SU-DHL-6 (cell line): ENCODE results near the gene TMED1.

Source experiments
- H2AFZ ChIP-seq: fragments of 200-600 bp; sonication (generic); 2 replicates; pipeline ENCODE4 v1.6.1; 2014; ENCODE audit warnings: low read depth, mild to moderate bottlenecking, moderate library complexity, mixed read lengths, antibody characterized with exemption, low read length; ENCODE audit not compliant: severe bottlenecking
- H3F3A ChIP-seq: fragments of 200-600 bp; shearing (Covaris generic); 2 replicates; pipeline ENCODE4 v1.6.0; 2016; ENCODE audit warnings: antibody characterized with exemption, mild to moderate bottlenecking; ENCODE audit not compliant: insufficient read depth
- H3K27ac ChIP-seq: fragments of 200-600 bp; sonication (generic); 2 replicates; pipeline ENCODE4 v1.5.1; 2016; ENCODE audit warnings: low read depth, mild to moderate bottlenecking, low read length, moderate library complexity, mixed read lengths
- H3K27me3 ChIP-seq: fragments of 200-600 bp; sonication (generic), shearing (Covaris generic); 2 replicates; pipeline ENCODE4 v1.6.0; 2014; ENCODE audit warnings: mild to moderate bottlenecking, low read length
- H3K36me3 ChIP-seq: fragments of 200-600 bp; sonication (generic); 2 replicates; pipeline ENCODE4 v1.6.1; 2014; ENCODE audit warnings: mild to moderate bottlenecking, low read length, mixed read lengths
- H3K4me2 ChIP-seq: fragments of 300-600, 200-600 bp; shearing (Covaris generic), sonication (generic); 2 replicates; pipeline ENCODE4 v1.6.0; 2014; ENCODE audit warnings: low read length, low read depth, mild to moderate bottlenecking; ENCODE audit not compliant: poor library complexity, severe bottlenecking
- H3K4me3 ChIP-seq: fragments of 200-600 bp; sonication (generic); 2 replicates; pipeline ENCODE4 v1.5.1; 2014; ENCODE audit warnings: antibody characterized with exemption, low read length, mild to moderate bottlenecking, mixed read lengths; ENCODE audit not compliant: insufficient read depth, poor library complexity, severe bottlenecking
- H3K79me2 ChIP-seq: fragments of 200-600 bp; sonication (generic); 2 replicates; pipeline ENCODE4 v1.6.1; 2014; ENCODE audit warnings: mild to moderate bottlenecking, low read length, moderate library complexity; ENCODE audit not compliant: insufficient read depth
- H3K9ac ChIP-seq: fragments of 200-600 bp; sonication (generic); 2 replicates; pipeline ENCODE4 v1.7.0; 2014; ENCODE audit warnings: mild to moderate bottlenecking, low read length
- H3K9me2 ChIP-seq: fragments of 200-600 bp; sonication (generic); replicated peaks from 2 replicates; pipeline ENCODE4 v1.6.1; 2014; ENCODE audit warnings: low read length; ENCODE audit not compliant: insufficient read depth
- H3K9me3 ChIP-seq: fragments of 200-600 bp; sonication (generic); 2 replicates; pipeline ENCODE4 v1.6.1; 2014; ENCODE audit warnings: low read length, mixed read lengths; ENCODE audit not compliant: insufficient read depth
- H4K20me1 ChIP-seq: fragments of 200-600 bp; sonication (generic); 2 replicates; pipeline ENCODE4 v1.6.1; 2014; ENCODE audit warnings: low read depth, mild to moderate bottlenecking, antibody characterized with exemption, low read length, moderate library complexity, mixed read lengths
- EZH2phosphoT487 ChIP-seq: fragments of 200-600 bp; sonication (generic), shearing (Covaris generic); conservative IDR thresholded peaks from 2 replicates; pipeline ENCODE4 v1.6.1; 2018; ENCODE audit warnings: mild to moderate bottlenecking, antibody characterized with exemption, low read length, moderate library complexity, mixed read lengths
- TF ChIP-seq, protein P1 (sequence below): fragments of 200-600 bp; sonication (generic); IDR thresholded peaks from one replicate; pipeline ENCODE4 v1.5.1; 2017; ENCODE audit warnings: antibody characterized with exemption, mild to moderate bottlenecking, low read length, moderate library complexity; ENCODE audit not compliant: insufficient read depth, poor library complexity, severe bottlenecking

The TMED1 gene

DNA sequence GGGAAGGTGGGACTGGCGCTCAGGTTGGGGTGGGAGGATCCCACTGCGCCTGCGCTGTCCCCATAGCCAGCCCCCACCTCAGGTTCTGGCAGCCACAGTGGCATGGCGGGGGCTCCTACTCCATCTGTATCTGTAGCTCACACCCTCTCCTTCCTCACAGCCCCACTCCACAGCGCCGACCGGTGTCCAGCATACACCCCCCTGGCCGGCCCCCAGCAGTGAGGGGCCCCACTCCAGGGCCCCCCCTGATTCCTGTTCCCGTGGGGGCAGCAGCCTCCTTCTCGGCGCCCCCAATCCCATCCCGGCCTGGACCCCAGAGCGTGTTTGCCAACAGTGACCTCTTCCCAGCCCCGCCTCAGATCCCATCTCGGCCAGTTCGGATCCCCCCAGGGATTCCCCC is 6.0 kb downstream of the TMED1 start:
- Histone ChIP-seq H3K9me2 (no peaks in the 10 kb centered on the region), H2AFZ (no peak overlapping the region), H3K79me2 (no peaks in the 10 kb centered on the region), H3K9ac (no peak overlapping the region), H3K9me3 (no peaks in the 10 kb centered on the region), H4K20me1 (no peaks in the 10 kb centered on the region), H3K4me3 (no peak overlapping the region), H3K27ac (no peak overlapping the region), H3K36me3 (no peaks in the 10 kb centered on the region; the same call in 1 of the 2 replicates), H3K27me3 (no peaks in the 10 kb centered on the region), H3K4me2 (no peak overlapping the region), H3F3A (peaks cover 12% of the 10 kb centered on the region; the same call in 1 of the 2 replicates)
- TF ChIP-seq EZH2phosphoT487, result no peak
- TF ChIP-seq, protein P1, sequence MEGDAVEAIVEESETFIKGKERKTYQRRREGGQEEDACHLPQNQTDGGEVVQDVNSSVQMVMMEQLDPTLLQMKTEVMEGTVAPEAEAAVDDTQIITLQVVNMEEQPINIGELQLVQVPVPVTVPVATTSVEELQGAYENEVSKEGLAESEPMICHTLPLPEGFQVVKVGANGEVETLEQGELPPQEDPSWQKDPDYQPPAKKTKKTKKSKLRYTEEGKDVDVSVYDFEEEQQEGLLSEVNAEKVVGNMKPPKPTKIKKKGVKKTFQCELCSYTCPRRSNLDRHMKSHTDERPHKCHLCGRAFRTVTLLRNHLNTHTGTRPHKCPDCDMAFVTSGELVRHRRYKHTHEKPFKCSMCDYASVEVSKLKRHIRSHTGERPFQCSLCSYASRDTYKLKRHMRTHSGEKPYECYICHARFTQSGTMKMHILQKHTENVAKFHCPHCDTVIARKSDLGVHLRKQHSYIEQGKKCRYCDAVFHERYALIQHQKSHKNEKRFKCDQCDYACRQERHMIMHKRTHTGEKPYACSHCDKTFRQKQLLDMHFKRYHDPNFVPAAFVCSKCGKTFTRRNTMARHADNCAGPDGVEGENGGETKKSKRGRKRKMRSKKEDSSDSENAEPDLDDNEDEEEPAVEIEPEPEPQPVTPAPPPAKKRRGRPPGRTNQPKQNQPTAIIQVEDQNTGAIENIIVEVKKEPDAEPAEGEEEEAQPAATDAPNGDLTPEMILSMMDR, result no peak

DNA sequence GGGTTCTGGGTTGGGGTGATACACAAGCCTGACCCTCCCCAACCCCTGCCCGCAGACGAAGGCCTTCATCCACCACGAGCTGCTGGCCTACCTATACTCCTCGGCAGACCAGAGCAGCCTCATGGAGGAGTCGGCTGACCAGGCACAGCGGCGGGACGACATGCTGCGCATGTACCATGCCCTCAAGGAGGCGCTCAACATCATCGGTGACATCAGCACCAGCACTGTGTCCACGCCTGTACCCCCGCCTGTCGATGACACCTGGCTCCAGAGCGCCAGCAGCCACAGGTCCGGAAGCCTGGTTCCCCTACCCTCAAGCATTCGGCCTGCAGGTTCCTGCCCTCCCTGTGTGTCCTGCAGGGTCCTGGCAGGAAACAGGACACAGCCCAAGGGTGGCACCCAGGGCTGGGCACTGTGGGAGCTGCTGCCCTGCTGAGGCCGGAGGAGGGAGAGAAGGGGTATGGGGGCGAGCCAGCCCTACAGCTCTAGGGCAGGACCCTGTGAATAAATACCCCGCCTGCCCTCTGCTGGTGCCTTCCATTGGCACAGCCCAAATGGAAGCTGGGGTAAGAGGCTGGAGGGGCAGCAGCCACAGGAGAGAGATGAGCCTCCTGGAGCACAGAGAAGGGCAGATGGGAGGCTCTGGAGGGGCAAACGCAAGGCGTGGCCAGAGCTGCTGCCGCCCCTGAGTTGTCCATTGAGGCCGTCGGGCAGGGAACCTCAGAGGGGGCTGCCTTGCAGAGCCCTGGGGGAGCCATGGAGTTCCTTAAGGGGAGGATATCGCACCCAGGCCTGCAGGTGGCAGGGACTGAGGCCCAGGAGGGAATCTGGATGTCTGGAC is 6.8 kb downstream of the TMED1 start:
- no peaks in the 10 kb centered on the region for H3K79me2 ChIP-seq
- TF ChIP-seq, protein P1, result no peak
- no peak for TF ChIP-seq EZH2phosphoT487
- H3F3A ChIP-seq, result peaks cover 8% of the 10 kb centered on the region; the same call in 1 of the 2 replicates
- H3K36me3 ChIP-seq, result no peaks in the 10 kb centered on the region; the same call in 1 of the 2 replicates
- no peak overlapping the region for H3K27ac ChIP-seq
- H3K4me2 ChIP-seq, result no peak overlapping the region
- no peaks in the 10 kb centered on the region for H4K20me1 ChIP-seq
- H3K9me3 ChIP-seq, result no peaks in the 10 kb centered on the region
- no peaks in the 10 kb centered on the region for H3K9me2 ChIP-seq
- H2AFZ ChIP-seq, result no peak overlapping the region
- no peak overlapping the region for H3K4me3 ChIP-seq
- no peaks in the 10 kb centered on the region for H3K27me3 ChIP-seq
- H3K9ac ChIP-seq, result no peak overlapping the region

GRCh38 chr19:10826846-10827245 is 9.2 kb downstream of the TMED1 start:
- no peaks in the 10 kb centered on the region for H3K79me2 ChIP-seq
- no peak overlapping the region for H3K4me2 ChIP-seq
- no peaks in the 10 kb centered on the region for H3K9me3 ChIP-seq
- H3K4me3 ChIP-seq, result no peak overlapping the region
- no peak overlapping the region for H3K27ac ChIP-seq
- H2AFZ ChIP-seq, result no peak overlapping the region
- no peaks in the 10 kb centered on the region; the same call in 1 of the 2 replicates for H3K36me3 ChIP-seq
- no peak overlapping the region for H3K9ac ChIP-seq
- no peaks in the 10 kb centered on the region for H4K20me1 ChIP-seq
- H3F3A ChIP-seq, result no peaks in the 10 kb centered on the region
- no peaks in the 10 kb centered on the region for H3K9me2 ChIP-seq
- TF ChIP-seq, protein P1, result no peak
- TF ChIP-seq EZH2phosphoT487, result no peak
- no peaks in the 10 kb centered on the region for H3K27me3 ChIP-seq
